Kidney capillary endothelial cell (primary cell): ENCODE measurements around the gene MASP2.
"Not testable (repeated sequence)": the region's sequence is repeated elsewhere in the genome, so short reads cannot be mapped to it uniquely, and the experiment has no call there.

Experiments used
- DNase-seq: peaks from one replicate; pipeline ENCODE4 v3.0.0-alpha.2; 2018; ENCODE audit warnings: low spot score

Gene MASP2

DNA sequence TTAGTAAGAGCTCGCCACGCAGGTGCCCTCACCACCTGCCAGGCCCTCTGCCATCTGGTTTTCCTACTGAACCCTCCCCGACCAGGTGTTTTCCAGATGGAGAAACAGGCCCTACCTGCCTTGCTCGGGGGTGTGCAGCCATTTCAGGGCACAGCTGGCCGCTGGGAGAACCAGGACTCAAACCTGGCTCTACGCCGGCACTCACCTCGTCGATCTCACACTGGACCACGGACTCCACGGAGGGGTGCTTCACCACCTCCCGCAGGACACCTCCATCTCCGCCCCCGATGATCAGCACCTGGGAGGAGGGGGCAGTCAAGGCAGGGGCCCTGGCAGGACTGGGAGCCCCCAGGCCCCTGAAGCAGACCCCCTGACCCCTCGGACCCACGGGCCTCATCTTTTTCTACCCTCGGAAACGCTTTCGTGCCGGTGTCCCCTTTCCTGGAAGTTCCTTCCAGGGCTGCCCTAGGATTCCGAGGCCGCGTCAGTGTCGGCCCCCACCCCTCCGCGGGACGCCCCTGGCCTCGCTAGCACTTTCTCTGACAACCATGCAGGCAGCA is 11.6 kb upstream of the MASP2 start:
- no peak for DNase-seq

DNA sequence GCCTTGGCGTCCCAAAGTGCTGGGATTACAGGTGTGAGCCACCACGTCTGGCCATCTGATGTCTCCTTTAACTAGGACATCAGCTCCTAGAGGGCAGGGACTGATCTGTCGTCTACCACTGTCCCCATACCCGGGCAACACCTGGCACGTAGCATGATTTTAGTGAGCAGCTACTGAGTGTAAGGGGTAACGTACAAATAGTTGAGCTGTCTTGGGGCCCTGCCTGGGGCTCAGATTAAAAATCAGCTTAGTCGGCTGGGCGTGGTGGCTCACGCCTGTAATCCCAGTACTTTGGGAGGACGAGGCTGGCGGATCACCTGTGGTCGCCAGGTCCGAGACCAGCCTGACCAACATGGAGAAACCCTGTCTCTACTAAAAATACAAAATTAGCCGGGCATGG is 11.0 kb upstream of the MASP2 start:
- no peak for DNase-seq

GRCh38 chr1:11057477-11057876 is 10.4 kb upstream of the MASP2 start:
- DNase-seq = no peak

GRCh38 chr1:11056504-11056903 is 9.5 kb upstream of the MASP2 start:
- no peak for DNase-seq

DNA sequence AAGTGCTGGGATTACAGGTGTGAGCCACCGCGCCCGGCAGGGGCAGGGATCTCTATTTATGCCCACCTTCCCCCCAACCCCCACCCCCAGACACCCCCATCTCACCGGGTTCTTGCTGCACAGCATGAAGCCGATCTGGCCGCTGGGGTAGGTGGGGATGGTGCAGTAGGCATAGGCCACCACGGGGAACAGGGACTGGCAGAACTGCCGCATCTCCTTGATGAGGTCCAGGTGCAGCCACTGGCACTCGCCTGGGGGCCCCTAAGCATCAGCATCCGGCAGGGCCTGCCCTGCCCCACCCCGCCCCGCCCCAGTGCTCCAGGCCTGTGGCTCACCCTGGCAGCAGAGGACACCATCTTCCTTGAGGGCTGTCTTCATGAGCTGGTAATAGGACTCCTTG is 8.6 kb upstream of the MASP2 start:
- no peak for DNase-seq

GRCh38 chr1:11054666-11055065 is 7.6 kb upstream of the MASP2 start:
- no peak for DNase-seq

GRCh38 chr1:11054181-11054580 is 7.1 kb upstream of the MASP2 start:
- DNase-seq = no peak

DNA sequence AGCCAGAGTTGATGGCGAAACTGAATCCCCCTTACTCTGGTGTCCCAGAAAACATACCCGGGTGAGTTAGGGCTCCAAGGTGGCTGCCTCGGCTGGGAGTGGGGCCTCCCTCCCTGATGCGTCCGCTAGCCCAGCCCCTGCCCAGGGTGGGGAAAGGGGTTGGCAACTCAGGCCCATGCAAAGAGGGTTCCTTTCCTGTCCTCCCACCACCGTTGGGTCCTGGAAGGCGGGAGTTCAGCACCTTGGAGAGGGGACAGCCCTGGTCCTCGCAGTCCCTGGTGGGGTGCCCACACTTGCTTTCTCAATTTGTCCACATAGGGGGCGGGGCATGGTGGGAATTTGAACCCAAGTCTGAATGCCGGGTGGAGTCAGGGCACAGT is 6.7 kb upstream of the MASP2 start:
- no peak for DNase-seq

DNA sequence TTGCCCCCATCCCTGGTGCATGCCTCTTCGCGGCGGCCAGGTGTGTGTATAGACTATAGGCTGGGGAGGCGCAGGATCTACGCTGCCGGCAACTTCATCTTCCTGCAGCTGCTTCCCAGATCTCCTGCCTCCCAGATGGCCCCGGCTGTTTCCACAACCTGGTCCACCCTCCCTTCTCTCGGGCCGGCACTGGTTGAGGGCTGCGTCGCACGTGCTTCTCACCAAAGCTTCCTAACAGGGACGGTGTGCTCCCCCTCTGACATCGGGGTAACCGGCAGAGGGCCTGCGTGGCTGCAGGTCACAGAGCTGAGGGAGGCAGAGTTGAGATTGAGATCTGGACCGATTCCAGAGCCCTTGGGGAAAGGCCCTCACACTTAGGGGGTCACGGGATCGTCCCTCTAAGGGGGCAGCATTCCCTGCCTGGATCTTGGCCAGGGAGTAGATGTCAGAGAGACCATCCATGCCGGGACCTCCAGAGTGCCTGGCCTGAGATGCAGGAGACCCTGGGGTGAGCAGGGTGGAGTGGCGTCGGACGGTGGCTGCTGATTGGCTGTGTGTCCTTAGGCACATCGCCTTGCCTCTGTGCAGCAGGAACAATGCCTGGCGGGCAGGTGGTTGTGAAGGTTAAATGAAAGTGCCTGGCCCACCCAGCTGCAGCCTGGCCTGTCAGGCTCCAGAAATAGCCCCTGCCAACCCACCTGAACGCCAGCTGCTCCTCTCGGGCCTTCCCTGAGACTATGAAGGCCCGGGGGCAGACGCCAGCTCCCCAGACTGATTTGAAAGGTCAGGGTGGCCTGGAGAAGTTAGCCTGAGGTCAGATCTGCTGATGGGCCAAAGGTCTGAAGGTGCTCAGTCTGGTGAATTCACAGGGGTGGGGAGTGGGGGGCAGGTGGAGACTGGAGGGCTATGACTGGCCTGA is 6.1 kb upstream of the MASP2 start:
- DNase-seq = no peak

GRCh38 chr1:11051781-11052511 is 4.9 kb upstream of the MASP2 start:
- DNase-seq = no peak

GRCh38 chr1:11051121-11051520 is 4.1 kb upstream of the MASP2 start:
- DNase-seq = not testable (repeated sequence)

DNA sequence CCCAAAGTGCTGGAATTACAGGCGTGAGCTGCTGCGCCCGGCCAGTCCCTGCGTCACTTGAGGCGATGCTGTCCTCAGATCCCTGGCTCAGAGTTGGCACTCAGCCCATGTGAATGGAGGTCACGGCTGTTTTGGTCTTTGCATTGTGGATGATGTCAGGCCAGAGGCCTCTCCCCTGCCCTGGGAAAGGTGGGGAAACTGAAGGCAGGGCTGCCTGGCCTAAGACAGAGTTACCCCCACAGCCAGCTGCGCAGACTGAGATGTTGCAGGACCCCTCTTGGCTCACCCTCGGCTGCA is 821 bp downstream of the MASP2 start:
- DNase-seq = no peak

GRCh38 chr1:11045428-11046269 is 1.4 kb downstream of the MASP2 start:
- DNase-seq = no peak

- DNase-seq = no peak
Observed at GRCh38 chr1:11044849-11045427, 2.1 kb downstream of the MASP2 start.

DNA sequence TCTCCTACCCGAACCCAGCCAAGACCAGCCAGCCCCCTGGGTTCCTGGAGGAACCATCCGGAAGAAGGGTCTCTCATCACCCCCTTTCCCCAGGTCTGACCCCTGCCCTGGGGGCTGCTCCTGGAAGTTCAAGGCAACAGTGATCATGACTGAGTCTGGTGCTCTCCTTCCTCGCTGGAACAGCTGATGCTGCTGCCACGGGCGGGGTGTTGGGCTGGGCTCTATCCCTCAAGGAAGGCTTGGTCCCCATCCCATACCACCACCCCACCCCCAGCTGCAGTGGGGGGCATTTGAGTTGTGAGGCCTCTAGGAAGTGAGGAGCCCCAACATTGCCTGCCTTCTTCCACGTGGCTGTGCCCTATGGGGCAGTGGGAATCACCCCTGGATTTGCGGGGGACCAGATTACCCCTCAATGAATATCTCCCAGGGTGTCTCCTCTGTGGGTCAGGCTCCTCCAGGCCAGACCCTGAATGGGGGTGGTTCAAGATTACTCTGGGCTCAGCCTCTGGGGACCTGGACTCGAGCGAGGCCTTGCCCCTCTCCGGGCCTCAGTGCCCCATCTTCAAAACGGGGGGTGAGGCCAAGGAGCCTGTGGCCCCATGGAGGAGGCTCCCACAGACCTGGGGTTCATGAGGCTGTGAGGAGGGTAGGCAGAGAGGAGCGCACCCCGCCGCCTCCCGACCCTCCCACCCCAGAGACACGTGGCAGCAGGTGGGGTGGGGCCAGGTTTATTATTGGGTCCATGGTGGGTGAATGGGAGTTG is 2.8 kb downstream of the MASP2 start:
- DNase-seq = no peak

- DNase-seq = no peak
Observed at GRCh38 chr1:11042995-11043874, 3.8 kb downstream of the MASP2 start.

DNA sequence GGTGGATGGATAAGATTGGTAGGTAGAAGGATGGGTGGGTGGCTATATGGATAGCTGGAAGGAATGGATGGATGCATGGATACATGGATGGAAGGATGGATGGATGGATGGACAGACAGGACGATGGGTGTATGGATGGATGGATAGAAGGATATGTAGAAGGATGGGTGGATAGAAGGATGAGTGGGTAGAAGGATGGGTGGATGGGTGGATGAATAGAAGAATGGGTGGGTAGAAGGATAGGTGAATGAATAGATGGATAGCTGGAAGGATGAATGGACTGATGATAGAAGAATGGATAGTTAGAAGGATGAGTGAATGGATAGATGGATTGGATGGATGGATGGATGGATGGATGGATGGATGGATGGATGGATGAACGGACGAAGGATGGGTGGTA is 5.0 kb downstream of the MASP2 start:
- no peak for DNase-seq

- no peak for DNase-seq
Observed at GRCh38 chr1:11041048-11041447, 6.0 kb downstream of the MASP2 start.

- not testable (repeated sequence) for DNase-seq
Observed at GRCh38 chr1:11040105-11040429, 7.0 kb downstream of the MASP2 start.

- DNase-seq = no peak
Observed at GRCh38 chr1:11039351-11040104, 7.5 kb downstream of the MASP2 start.
